OCI-LY1 (cell line): ENCODE results near the gene RTP5.

ENCODE experiments used
- H2AFZ ChIP-seq: fragments of 200-600 bp; sonication (generic), shearing (Covaris generic); 2 replicates; pipeline ENCODE4 v1.6.0; 2014; ENCODE audit warnings: antibody characterized with exemption, mild to moderate bottlenecking, low read length
- H3F3A ChIP-seq: fragments of 200-600 bp; sonication (generic), shearing (Covaris generic); 2 replicates; pipeline ENCODE4 v1.6.0; 2014; ENCODE audit warnings: mild to moderate bottlenecking, antibody characterized with exemption, low read length, moderate library complexity; ENCODE audit not compliant: insufficient read depth
- H3K27ac ChIP-seq: fragments of 200-600 bp; sonication (generic); 2 replicates; pipeline ENCODE4 v1.5.1; 2014; ENCODE audit warnings: low read length, mixed run types, mild to moderate bottlenecking, low read depth; ENCODE audit not compliant: poor library complexity, severe bottlenecking
- H3K27me3 ChIP-seq: fragments of 200-600 bp; sonication (generic); 2 replicates; pipeline ENCODE4 v1.6.0; 2014; ENCODE audit warnings: antibody characterized with exemption, mild to moderate bottlenecking, low read length, moderate library complexity; ENCODE audit not compliant: insufficient read depth
- H3K36me3 ChIP-seq: fragments of 200-600 bp; sonication (generic); 2 replicates; pipeline ENCODE4 v1.6.1; 2014; ENCODE audit warnings: mild to moderate bottlenecking, antibody characterized with exemption, low read length, moderate library complexity, mixed read lengths; ENCODE audit not compliant: insufficient read depth
- H3K4me1 ChIP-seq: fragments of 200-600 bp; sonication (generic); 2 replicates; pipeline ENCODE4 v1.5.1; 2014; ENCODE audit warnings: mild to moderate bottlenecking, low read length, moderate library complexity; ENCODE audit not compliant: insufficient read depth, severe bottlenecking
- H3K4me2 ChIP-seq: fragments of 200-600 bp; sonication (generic), shearing (Covaris generic); 2 replicates; pipeline ENCODE4 v1.6.1; 2014; ENCODE audit warnings: low read length
- H3K4me3 ChIP-seq: fragments of 200-600 bp; sonication (generic); 2 replicates; pipeline ENCODE4 v1.5.1; 2014; ENCODE audit warnings: low read length, low read depth, mild to moderate bottlenecking, mixed read lengths; ENCODE audit not compliant: poor library complexity, severe bottlenecking
- H3K79me2 ChIP-seq: fragments of 200-600 bp; shearing (Covaris generic); 2 replicates; pipeline ENCODE4 v1.6.1; 2016; ENCODE audit warnings: mixed run types, low read length, mixed read lengths; ENCODE audit not compliant: insufficient read depth
- H3K9ac ChIP-seq: fragments of 200-600 bp; sonication (generic), shearing (Covaris generic); 2 replicates; pipeline ENCODE4 v1.6.1; 2014; ENCODE audit warnings: mild to moderate bottlenecking, low read length, mixed read lengths
- H3K9me2 ChIP-seq: fragments of 200-600 bp; sonication (generic), shearing (Covaris generic); 2 replicates; pipeline ENCODE4 v1.6.1; 2014; ENCODE audit warnings: low read depth, mild to moderate bottlenecking, low read length, mixed read lengths
- H3K9me3 ChIP-seq: fragments of 200-600 bp; shearing (Covaris generic); 2 replicates; pipeline ENCODE4 v1.6.1; 2014; ENCODE audit warnings: low read length, mixed read lengths
- H4K20me1 ChIP-seq: fragments of 200-600 bp; sonication (generic), shearing (Covaris generic); 2 replicates; pipeline ENCODE4 v1.6.0; 2016; ENCODE audit warnings: mild to moderate bottlenecking, low read length; ENCODE audit not compliant: insufficient read depth
- CTCF ChIP-seq: fragments of 200-600 bp; sonication (generic), shearing (Covaris generic); IDR thresholded peaks from 2 replicates; pipeline ENCODE4 v1.5.1; 2017; ENCODE audit warnings: mild to moderate bottlenecking, antibody characterized with exemption, low read length, moderate library complexity, mixed read lengths
- EZH2 ChIP-seq: fragments of 200-600 bp; sonication (generic), shearing (Covaris generic); IDR thresholded peaks from 2 replicates; pipeline ENCODE4 v1.8.0; 2017; ENCODE audit warnings: borderline replicate concordance, mixed run types, mild to moderate bottlenecking, antibody characterized with exemption, low read length, moderate library complexity, mixed read lengths

RTP5 gene

GRCh38 chr2:241844831-241845578, 24.5 kb upstream of the RTP5 start:
- Histone ChIP-seq H2AFZ (no peak overlapping the region), H3K9ac (no peak overlapping the region), H3F3A (no peaks in the 10 kb centered on the region), H3K4me2 (no peak overlapping the region), H3K4me3 (no peak overlapping the region), H4K20me1 (no peaks in the 10 kb centered on the region), H3K36me3 (no peaks in the 10 kb centered on the region), H3K79me2 (no peaks in the 10 kb centered on the region), H3K9me2 (no peaks in the 10 kb centered on the region), H3K27ac (no peak overlapping the region), H3K27me3 (no peaks in the 10 kb centered on the region; the same call in 1 of the 2 replicates), H3K9me3 (no peaks in the 10 kb centered on the region), H3K4me1 (no peaks in the 10 kb centered on the region)
- TF ChIP-seq CTCF: no peak
- no peak for TF ChIP-seq EZH2

- H3K4me2 ChIP-seq: no peak overlapping the region
- H3K27ac ChIP-seq: no peak overlapping the region
- TF ChIP-seq CTCF (no peak), EZH2 (no peak)
These were observed 23.1 kb upstream of the RTP5 start for GRCh38 chr2:241846406-241846805.

GRCh38 chr2:241848761-241849615, 20.5 kb upstream of the RTP5 start:
- no peak overlapping the region for H3K4me3 ChIP-seq
- no peaks in the 10 kb centered on the region for H3K36me3 ChIP-seq
- H3F3A ChIP-seq: no peaks in the 10 kb centered on the region
- no peaks in the 10 kb centered on the region for H3K4me1 ChIP-seq
- no peak overlapping the region for H2AFZ ChIP-seq
- no peak overlapping the region for H3K9ac ChIP-seq
- no peaks in the 10 kb centered on the region for H3K9me3 ChIP-seq
- H4K20me1 ChIP-seq: no peaks in the 10 kb centered on the region
- H3K9me2 ChIP-seq: no peaks in the 10 kb centered on the region
- TF ChIP-seq CTCF (no peak), EZH2 (no peak)
- no peak overlapping the region for H3K27ac ChIP-seq
- no peak overlapping the region for H3K4me2 ChIP-seq
- no peaks in the 10 kb centered on the region for H3K27me3 ChIP-seq
- no peaks in the 10 kb centered on the region for H3K79me2 ChIP-seq

More at GRCh38 chr2:241846406-241846805, 23.1 kb upstream of the RTP5 start:
- no peaks in the 10 kb centered on the region for H3K36me3 ChIP-seq
- H3K4me3 ChIP-seq: no peak overlapping the region
- no peaks in the 10 kb centered on the region for H3F3A ChIP-seq
- no peaks in the 10 kb centered on the region for H3K79me2 ChIP-seq
- H3K9me2 ChIP-seq: no peaks in the 10 kb centered on the region
- no peak overlapping the region for H3K9ac ChIP-seq
- H2AFZ ChIP-seq: no peak overlapping the region
- H3K27me3 ChIP-seq: no peaks in the 10 kb centered on the region
- no peaks in the 10 kb centered on the region for H4K20me1 ChIP-seq
- H3K9me3 ChIP-seq: no peaks in the 10 kb centered on the region
- H3K4me1 ChIP-seq: no peaks in the 10 kb centered on the region
